Ammon's horn (tissue), 1 donor: ENCODE results near the gene BMF.
A peak's percentile ranks its signal among the peaks of the same experiment; 100 is the strongest.
"Not testable (repeated sequence)": the region's sequence is repeated elsewhere in the genome, so short reads cannot be mapped to it uniquely, and the experiment has no call there.

Source experiments
- DNase-seq: peaks from one replicate; pipeline ENCODE4 v3.0.0-alpha.2; 2016; ENCODE audit warnings: low spot score

BMF gene

DNA sequence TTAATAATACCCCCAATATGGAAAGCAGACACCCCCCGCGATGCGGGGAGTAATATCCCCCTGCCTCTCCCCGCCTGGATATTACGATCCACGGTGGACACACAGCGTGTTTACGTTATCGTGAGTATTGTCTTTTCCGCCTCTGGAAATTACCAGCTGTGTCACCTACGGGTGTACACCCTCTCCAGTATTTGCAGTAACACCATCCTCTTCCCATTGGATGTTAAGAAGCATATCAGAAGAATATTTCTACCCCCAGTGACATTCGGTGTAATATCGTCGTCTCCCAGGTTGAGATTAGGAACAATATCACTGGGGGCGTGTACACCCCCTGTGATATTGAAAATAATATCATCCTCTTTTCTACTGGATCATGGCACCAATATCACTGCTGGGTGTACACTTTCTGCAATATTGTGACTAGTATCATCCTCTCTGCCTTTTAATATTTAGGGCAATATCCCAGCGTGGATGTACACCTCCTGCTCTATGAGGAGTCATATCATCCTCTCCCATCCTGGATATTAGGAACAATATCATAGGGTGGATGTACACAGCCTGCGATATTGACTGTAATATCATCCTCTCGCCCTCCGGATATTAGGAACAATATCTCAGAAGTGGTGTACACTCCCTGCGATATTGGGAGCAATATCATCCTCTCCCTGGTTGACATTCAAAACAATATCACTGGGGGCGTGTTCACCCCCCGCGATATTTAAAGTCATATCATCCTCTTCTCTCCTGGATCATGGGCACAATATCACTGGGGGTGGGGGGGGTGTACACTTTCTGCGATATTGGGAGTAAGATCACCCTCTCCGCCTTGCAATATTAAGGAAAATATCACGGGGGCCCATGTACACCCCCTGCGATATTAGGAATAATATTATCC is 20.3 kb upstream of the BMF start:
- DNase-seq: no peak

DNA sequence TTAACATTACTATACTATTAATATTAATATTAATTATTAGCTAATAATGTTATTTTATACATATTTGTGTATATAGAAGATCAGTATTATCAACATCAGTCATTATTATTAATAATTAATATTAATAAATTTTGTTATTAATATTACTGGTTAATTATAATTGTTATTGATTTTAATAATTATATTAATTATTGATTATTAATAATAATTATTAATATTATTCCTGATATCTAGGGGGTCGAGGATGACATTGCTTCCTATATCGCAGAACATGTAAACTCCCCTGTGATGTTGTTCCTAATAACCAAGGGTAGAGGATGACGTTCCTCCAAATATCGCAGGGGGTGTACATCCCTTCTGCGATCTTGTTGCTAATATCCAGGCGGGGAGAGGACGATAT is 17.3 kb upstream of the BMF start:
- no peak for DNase-seq

DNA sequence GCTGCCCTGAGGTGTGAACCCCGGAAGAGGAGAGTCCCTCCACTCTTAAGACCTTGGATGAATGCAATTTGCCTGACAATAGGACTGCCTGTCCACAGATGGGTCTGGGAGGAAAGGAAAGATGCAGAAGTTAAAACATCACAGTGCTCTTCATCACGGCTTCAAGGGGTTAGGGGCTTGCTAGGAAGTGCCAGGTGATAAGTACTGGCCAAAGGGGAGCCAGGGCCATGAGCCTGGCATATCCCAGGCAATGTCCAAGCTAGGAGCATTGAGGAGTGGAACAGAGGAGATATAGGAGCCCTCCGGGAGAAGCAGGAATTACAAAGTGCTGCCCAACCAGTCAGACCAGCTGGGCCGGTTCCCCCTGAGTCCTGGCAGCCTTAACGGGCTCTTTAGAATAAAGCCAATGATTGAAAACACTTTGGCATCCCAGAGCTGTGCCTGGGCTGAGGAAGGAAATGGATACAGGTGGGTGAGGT is 16.2 kb upstream of the BMF start:
- not testable (repeated sequence) for DNase-seq

- not testable (repeated sequence) for DNase-seq
These were observed 15.7 kb upstream of the BMF start for GRCh38 chr15:40124333-40124732.

- not testable (repeated sequence) for DNase-seq
These were observed 15.2 kb upstream of the BMF start for GRCh38 chr15:40123863-40124262.

GRCh38 chr15:40122989-40123388 is 14.3 kb upstream of the BMF start:
- not testable (repeated sequence) for DNase-seq

DNA sequence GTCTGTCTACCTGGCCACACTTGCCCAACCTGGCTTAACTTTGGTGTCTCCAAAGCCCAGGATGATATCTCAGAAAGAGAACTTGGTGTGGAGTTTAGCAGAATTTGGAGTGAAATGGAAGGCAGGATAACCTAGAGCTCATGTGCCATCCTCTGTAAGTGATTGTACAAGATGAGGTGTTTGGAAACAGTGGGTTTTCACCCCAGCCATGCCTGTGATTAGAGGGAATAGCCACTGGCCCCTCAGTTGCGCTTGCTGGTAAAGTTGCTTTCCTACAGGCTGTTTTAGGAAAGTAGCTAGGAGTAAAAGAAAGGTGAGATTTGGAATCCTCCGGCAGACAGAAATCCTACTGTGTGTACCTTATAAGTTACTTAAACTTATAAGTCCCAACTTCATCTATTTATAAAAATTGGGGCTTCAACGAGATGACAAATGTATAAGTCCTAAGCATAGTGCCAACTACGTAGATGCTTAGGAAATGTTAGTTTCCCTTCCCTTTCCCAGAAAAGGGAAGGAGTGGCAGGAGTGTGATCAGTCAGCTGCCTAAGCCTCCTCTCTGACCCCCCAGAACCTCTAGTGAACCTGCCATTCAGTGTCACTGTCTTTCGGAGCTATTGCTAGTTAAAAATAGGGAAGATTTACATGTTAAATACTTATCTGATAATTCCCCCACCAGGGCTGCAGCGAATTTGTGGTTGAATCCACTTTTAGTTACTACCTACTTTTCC is 13.4 kb upstream of the BMF start:
- DNase-seq: peak; percentile 43

- DNase-seq: no peak
These were observed 9.8 kb upstream of the BMF start for GRCh38 chr15:40118473-40118872.

GRCh38 chr15:40115670-40116093 is 7.0 kb upstream of the BMF start:
- peak; percentile 72 for DNase-seq

DNA sequence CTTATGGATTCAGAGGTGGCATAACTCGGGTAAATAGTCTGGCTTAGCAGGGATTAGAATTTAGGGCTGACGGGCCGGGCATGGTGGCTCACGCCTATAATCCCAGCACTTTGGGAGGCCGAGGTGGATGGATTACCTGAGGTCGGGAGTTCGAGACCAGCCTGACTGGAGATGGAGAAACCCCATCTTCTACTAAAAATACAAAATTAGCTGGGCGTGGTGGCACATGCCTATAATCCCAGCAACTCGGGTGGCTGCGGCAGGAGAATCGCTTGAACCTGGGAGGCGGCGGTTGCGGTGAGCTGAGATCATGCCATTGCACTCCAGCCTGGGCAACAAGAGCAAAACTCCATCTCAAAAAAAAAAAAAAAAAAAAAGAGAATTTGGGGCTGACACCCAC is 6.4 kb upstream of the BMF start:
- DNase-seq: not testable (repeated sequence)

GRCh38 chr15:40114218-40114617 is 5.5 kb upstream of the BMF start:
- no peak for DNase-seq

DNA sequence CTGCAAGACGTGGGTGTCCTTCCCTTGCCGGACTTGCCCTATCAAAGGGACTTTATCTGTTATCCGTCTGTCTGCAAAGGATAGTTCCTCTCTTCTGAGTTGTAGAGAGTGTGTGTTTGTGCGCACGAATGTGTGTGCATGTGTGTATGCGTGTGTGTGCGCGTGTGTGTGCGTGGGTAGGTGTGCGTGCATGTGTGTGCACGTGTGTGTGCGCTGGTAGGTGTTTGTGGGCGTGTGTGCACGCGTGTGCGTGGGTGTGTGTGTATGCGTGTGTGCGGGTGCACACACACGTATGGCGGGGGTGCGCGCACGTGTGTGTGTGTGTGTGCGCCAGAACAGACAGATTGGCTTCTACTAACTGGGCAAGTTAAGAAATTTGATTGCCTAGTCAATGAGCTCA is 4.1 kb upstream of the BMF start:
- DNase-seq: no peak

DNA sequence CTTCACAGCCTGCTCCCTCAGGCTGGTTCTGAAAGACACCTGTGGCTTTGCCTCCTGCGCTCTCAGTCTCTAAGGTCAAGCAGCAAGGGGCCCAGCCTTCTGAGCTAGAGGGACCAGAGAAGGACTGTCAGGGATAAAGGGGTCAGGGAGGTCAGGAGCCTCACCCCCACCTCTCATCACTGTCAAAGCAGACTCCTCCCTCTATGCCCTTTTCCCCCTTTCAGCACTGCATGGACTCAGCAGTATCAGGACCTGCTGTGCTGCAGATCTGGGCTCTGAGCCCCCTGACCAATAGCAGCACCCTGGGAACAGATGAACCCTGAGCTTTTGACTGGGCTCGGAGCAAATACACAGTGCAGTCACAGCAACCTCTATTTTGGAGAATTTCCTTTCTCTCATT is 3.2 kb upstream of the BMF start:
- DNase-seq: no peak

DNA sequence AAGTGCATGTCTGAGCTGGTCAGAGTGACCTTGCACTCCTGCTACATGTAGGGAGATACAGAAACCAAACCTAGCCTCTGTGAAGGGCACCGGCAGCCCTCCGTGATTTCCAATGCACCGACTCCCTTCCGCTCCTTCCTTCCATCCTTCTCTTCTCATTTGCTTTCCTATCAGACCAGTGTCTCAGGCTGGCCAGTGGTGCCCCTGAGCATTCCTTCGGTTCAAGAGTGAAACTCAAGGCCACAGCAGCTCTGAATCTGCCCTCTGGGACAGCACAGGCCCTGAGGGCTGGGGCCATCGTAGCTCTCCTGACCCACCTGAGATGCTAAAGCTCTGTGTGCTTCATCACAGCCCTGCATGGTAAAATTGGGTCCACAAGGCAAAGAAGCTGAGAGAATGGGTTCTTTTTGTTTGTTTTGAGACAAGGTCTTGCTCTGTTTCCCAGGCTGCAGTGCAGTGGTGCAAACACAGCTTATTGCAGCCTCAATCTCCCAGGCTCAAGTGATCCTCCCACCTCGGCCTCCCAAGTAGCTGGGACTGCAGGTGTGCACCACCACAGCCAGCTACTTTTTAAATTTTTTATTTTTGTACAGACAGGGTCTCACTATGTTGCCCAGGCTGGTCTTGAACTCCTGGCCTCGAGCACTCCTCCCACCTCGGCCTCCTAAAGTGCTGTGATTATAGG is 2.3 kb upstream of the BMF start:
- no peak for DNase-seq

DNA sequence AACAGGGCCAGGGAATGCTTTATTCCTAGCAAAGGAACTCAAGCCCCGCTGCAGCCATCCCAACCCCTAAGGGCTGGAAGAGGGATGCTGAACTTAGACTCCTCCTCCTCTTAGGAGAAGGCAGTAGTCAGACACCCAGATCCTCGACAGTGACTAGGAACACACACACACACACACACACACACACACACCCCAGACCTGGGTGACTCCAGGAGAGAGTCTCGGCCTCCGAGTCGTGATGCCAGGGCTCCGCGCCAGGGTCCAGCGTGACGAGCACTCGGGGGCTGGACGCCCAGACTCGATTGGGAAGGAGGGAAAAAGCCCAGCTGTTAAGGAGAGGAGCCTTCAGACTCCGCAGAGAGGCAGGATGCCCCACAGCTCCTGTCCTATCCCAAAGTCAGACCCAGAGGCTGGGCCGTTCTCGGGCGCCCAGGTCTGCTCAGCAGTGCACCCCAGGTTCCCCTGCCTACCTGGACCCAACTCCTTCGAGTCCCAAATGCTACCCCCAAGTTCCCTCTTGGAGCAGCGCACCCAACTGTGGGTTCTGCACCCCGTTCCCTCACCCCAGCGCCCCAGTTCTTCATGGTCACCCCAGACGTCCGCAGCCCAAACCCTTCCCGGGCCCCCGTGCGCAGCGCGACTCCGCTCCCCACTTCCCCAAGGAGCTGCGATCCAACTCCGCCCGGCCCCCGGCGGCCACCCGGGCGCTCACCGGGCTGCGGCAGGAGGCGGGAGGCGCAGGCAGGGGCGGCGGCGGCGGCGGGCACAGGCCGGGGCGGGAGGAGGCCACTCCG is 421 bp downstream of the BMF start:
- no peak for DNase-seq

DNA sequence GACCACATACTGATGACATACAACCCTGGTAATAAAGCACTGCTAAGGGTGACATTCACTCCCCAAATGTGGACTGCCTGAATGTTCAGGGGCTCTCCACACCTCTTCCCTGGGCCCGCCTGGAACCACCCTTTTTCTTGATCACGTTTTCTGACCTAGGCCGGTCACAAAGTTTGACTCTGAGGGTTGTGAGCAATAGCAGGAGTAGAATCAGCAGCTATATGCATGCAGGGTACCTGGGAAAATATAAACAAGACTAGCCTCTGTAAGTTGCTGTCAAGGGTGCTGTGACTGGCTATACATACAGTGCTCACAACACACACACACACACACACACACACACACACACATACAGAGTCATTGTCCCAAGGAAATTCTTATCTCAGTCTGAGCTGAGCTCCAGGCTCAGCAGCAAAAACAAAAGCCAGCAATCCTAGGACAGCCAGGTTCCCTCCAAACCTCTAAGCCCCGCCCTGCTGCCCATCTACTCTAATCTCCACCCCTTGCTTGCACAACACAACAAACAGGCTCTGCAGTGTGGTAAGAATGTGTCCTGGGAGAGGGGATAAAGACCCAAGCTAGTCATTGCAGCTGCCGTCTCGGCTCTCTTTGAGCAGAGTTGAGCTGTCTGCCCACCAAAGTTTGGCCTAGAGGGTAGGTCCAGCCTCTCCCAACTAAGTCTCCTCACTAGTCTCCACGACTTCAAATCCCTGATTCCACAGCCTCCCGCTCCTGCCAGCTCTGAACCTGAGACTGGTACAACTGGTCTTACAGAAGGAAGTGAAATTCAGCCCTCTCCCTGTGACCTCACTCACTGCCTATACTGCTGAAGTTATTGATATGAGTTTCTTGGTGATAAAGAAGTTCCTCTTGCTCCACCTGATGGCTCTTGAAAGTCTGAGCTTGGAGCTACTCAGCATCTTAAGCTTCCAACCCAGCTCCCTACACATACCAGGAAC is 2.2 kb downstream of the BMF start:
- peak; percentile 71 for DNase-seq

DNA sequence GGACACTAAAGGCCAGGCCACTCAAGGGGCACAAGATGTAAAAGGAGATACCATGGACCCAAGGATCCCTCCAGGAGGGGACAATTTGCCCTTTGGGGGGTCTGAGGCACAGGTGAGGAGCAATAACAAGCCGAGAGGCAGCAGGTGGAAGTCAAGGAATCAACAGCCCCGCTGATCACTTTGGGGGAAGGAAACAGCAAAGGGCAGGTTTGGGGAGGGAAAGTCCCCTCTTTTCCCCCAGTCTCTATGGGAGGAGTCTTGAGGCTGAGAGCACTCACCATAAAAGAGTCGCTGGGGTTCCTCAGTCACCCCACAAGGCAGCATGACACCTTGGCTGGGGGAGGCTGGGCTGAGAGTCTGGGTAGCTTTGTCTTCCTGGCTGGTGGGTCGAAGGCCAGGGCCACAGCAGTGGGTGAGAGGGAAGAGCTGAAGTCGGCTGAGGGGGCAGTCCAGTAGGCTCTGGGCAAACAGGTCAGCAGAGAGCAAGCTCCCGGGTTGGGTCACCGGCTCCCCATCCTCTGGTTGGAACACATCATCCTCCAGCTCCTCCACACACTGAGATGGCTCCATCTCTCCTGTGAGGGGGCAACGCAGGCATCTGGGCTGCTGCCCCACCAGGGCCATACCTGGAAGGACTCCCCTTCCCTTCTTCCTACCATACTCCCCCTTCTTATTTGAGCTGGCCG is 3.0 kb downstream of the BMF start:
- DNase-seq: no peak

- DNase-seq: peak; percentile 90
These were observed 3.7 kb downstream of the BMF start for GRCh38 chr15:40104865-40105516.

GRCh38 chr15:40104296-40104864 is 4.3 kb downstream of the BMF start:
- DNase-seq: no peak
